GM12892 (cell line): Measurements from ENCODE around the gene AADAC.
"Not testable (repeated sequence)": the region's sequence is repeated elsewhere in the genome, so short reads cannot be mapped to it uniquely, and the experiment has no call there.

Source experiments
- POLR2AphosphoS5 ChIP-seq: IDR thresholded peaks from 2 replicates; pipeline ENCODE4 v1.6.1; 2011; ENCODE audit warnings: low read depth, low read length, control low read depth
- TAF1 ChIP-seq: IDR thresholded peaks from 2 replicates; pipeline ENCODE4 v1.6.1; 2011; ENCODE audit warnings: low read depth, mild to moderate bottlenecking, control low read depth, low read length, borderline replicate concordance

DNA sequence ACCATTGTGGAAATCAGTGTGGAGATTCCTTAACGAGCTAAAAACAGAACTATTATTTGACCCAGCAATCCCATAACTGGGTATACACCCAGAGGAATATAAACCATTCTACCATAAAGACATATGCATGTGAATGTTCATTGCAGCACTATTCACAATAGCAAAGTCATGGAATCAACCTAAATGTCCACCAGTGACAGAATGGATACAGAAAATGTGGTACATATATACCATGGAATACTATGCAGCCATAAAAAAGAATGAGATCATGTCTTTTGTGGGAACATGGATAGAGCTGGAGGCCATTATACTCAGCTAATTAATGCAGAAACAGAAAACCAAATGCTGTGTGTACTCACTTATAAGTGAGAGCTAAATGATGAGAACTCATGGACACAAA lies 49.2 kb upstream of the AADAC start:
- TF ChIP-seq TAF1, POLR2AphosphoS5: not testable (repeated sequence)
